Liver (tissue), 9 donors: Measurements from ENCODE around the gene CUX1. TPM values are rescaled to one million over a fixed set of nuclear protein-coding genes. Genes with fewer than 3 reads are reported as not detected.

Source experiments
- DNase-seq: peaks from one replicate; pipeline ENCODE4 v3.0.0-alpha.2; 2017; ENCODE audit warnings: low spot score
- H3K27ac ChIP-seq, 2 donors: one replicate each; pipeline ENCODE4 v1.7.0; 2013; ENCODE audit warnings: inconsistent platforms in 2 of 2, low read length in 2 of 2, control low read depth in 1 of 2, low read depth in 1 of 2, mild to moderate bottlenecking in 1 of 2
- H3K27me3 ChIP-seq, 4 donors: one replicate each; pipeline versions ENCODE4 v1.6.1 to v1.7.0; 2013; ENCODE audit warnings: low read length in 3 of 4, inconsistent platforms in 1 of 4, mild to moderate bottlenecking in 1 of 4, moderate library complexity in 1 of 4; ENCODE audit not compliant: control insufficient read depth in 4 of 4, insufficient read depth in 4 of 4
- H3K36me3 ChIP-seq, 4 donors: one replicate each; pipeline versions ENCODE4 v1.6.1 to v1.7.0; 2013; ENCODE audit warnings: low read length in 3 of 4, mild to moderate bottlenecking in 3 of 4, low read depth in 1 of 4, moderate library complexity in 1 of 4; ENCODE audit not compliant: control insufficient read depth in 4 of 4, insufficient read depth in 3 of 4
- H3K4me1 ChIP-seq, 4 donors: one replicate each; pipeline versions ENCODE4 v1.6.1 to v1.7.0; 2013; ENCODE audit warnings: low read length in 3 of 4, mild to moderate bottlenecking in 3 of 4, moderate library complexity in 1 of 4; ENCODE audit not compliant: control insufficient read depth in 4 of 4, insufficient read depth in 4 of 4
- H3K4me3 ChIP-seq, 3 donors: one replicate each; pipeline versions ENCODE4 v1.6.1 to v1.7.0; 2013; ENCODE audit warnings: low read length in 3 of 3, control low read depth in 1 of 3, low read depth in 1 of 3, mild to moderate bottlenecking in 1 of 3
- H3K9ac ChIP-seq, 2 donors: one replicate each; pipeline ENCODE4 v1.7.0; 2013; ENCODE audit warnings: low read length in 2 of 2, mild to moderate bottlenecking in 2 of 2, moderate library complexity in 2 of 2, control low read depth in 1 of 2, low read depth in 1 of 2
- H3K9me3 ChIP-seq, 4 donors: one replicate each; pipeline versions ENCODE4 v1.6.1 to v1.7.0; 2013; ENCODE audit warnings: low read length in 3 of 4; ENCODE audit not compliant: control insufficient read depth in 4 of 4
- ATF3 ChIP-seq: IDR thresholded peaks from 2 replicates; pipeline ENCODE4 v1.6.1; 2016; ENCODE audit warnings: antibody characterized with exemption
- CTCF ChIP-seq: fragments of 150-350 bp; IDR thresholded peaks from 2 replicates; pipeline ENCODE4 v1.5.1; 2017; ENCODE audit warnings: improper control_type of control experiment, low read depth, low read length; ENCODE audit not compliant: missing input control
- EGR1 ChIP-seq, 2 donors: IDR thresholded peaks; 2 replicates each; pipeline ENCODE4 v1.6.1; 2016 to 2018; ENCODE audit warnings: antibody characterized with exemption in 2 of 2, low read depth in 2 of 2
- FOXA1 ChIP-seq: IDR thresholded peaks from 2 replicates; pipeline ENCODE4 v1.6.1; 2016; ENCODE audit warnings: antibody characterized with exemption
- FOXA2 ChIP-seq: IDR thresholded peaks from 2 replicates; pipeline ENCODE4 v1.6.1; 2016; ENCODE audit warnings: antibody characterized with exemption
- GABPA ChIP-seq, 2 donors: IDR thresholded peaks in 1 of 2; conservative IDR thresholded peaks in 1 of 2; 2 replicates each; pipeline ENCODE4 v1.6.1; 2016; ENCODE audit warnings: antibody characterized with exemption in 2 of 2, mild to moderate bottlenecking in 1 of 2, moderate library complexity in 1 of 2
- HNF4A ChIP-seq, 2 donors: conservative IDR thresholded peaks; 2 replicates each; pipeline ENCODE4 v1.6.1; 2016; ENCODE audit warnings: antibody characterized with exemption in 2 of 2, mild to moderate bottlenecking in 2 of 2
- HNF4G ChIP-seq: IDR thresholded peaks from 2 replicates; pipeline ENCODE4 v1.6.1; 2016; ENCODE audit warnings: antibody characterized with exemption
- JUND ChIP-seq, 2 donors: IDR thresholded peaks; 2 replicates each; pipeline ENCODE4 v1.6.1; 2016; ENCODE audit warnings: antibody characterized with exemption in 2 of 2
- MAX ChIP-seq: IDR thresholded peaks from 2 replicates; pipeline ENCODE4 v1.6.1; 2016; ENCODE audit warnings: antibody characterized with exemption
- NR2F2 ChIP-seq: IDR thresholded peaks from 2 replicates; pipeline ENCODE4 v1.6.1; 2016; ENCODE audit warnings: antibody characterized with exemption
- RAD21 ChIP-seq, 2 donors: IDR thresholded peaks; 2 replicates each; pipeline ENCODE4 v1.6.1; 2016; ENCODE audit warnings: antibody characterized with exemption in 2 of 2, mild to moderate bottlenecking in 2 of 2
- REST ChIP-seq: IDR thresholded peaks from 2 replicates; pipeline ENCODE4 v1.6.1; 2016; ENCODE audit warnings: antibody characterized with exemption, mild to moderate bottlenecking
- RXRA ChIP-seq, 2 donors: IDR thresholded peaks; 2 replicates each; pipeline ENCODE4 v1.6.1; 2017 to 2018; ENCODE audit warnings: antibody characterized with exemption in 2 of 2, mild to moderate bottlenecking in 1 of 2
- SP1 ChIP-seq: IDR thresholded peaks from 2 replicates; pipeline ENCODE4 v1.6.1; 2018; ENCODE audit warnings: antibody characterized with exemption, mild to moderate bottlenecking
- TAF1 ChIP-seq: conservative IDR thresholded peaks from 2 replicates; pipeline ENCODE4 v1.6.1; 2016; ENCODE audit warnings: antibody characterized with exemption, mild to moderate bottlenecking
- YY1 ChIP-seq: IDR thresholded peaks from 2 replicates; pipeline ENCODE4 v1.6.1; 2016; ENCODE audit warnings: antibody characterized with exemption, mild to moderate bottlenecking
- ZBTB33 ChIP-seq: IDR thresholded peaks from 2 replicates; pipeline ENCODE4 v1.6.1; 2016; ENCODE audit warnings: antibody characterized with exemption
- WGBS: extraction: QIAGEN DNeasy Blood & Tissue Kit; methylation state at CpG from one replicate; pipeline ENCODE4 v1.1.7; 2013; 5-methylcytosine and 5-hydroxymethylcytosine counted together
- polyA plus RNA-seq, 2 donors: library from polyadenylated mRNA; stranded (reverse) in 1 of 2; unstranded in 1 of 2; fragments of 200-250 nt in 1 of 2; fragments of >200 nt in 1 of 2; fragmentation: Nextera tagmentation in 1 of 2; extraction: Ambion mirVana in 1 of 2; gene quantifications; one replicate each; pipeline versions ENCODE4 v1.2.1 to v1.2.3, GENCODE V29; 2013 to 2015
- total RNA-seq, 2 donors: library from RNA; depleted of rRNA; stranded (reverse); fragments of >200 nt; gene quantifications; one replicate each; pipeline ENCODE4 v1.2.3, GENCODE V29; 2014
- donor health status: healthy.
- donor health status: healthy.
- donor health status: healthy.
- donor health status: healthy.
- donor health status: healthy.

Gene CUX1
- total and polyA plus RNA-seq, 4 donors, result 18.6 to 40.6 (median 21.4) TPM

GRCh38 chr7:102288285-102288930 is 471.0 kb downstream of the CUX1 start:
- Histone ChIP-seq H3K9me3 (no peaks in the 10 kb centered on the region), H3K36me3 (no peaks in the 10 kb centered on the region), H3K9ac (no peak overlapping the region), H3K4me3 (no peak overlapping the region), H3K27ac (no peak overlapping the region), H3K4me1 (peaks cover 7 to 25% (median 14%) of the 10 kb centered on the region in 4 donors), H3K27me3 (no peaks in the 10 kb centered on the region)
- 59% methylated on average over 10 of the region's 10 CpGs for WGBS
- TF ChIP-seq RXRA (IDR thresholded peaks at IDR 0.05) (no peak), FOXA2 (no peak), FOXA1 (no peak), GABPA (IDR thresholded peaks at IDR 0.05 in 1 of 2, conservative IDR thresholded peaks at IDR 0.05 in 1 of 2) (no peak), HNF4A (conservative IDR thresholded peaks at IDR 0.05) (no peak), RAD21 (IDR thresholded peaks at IDR 0.05) (no peak), REST (no peak), JUND (IDR thresholded peaks at IDR 0.05) (no peak), CTCF (no peak), SP1 (no peak), NR2F2 (no peak), HNF4G (no peak), ATF3 (no peak), TAF1 (no peak), YY1 (no peak), EGR1 (IDR thresholded peaks at IDR 0.05; ENCODE audit: low read depth in 2 of 2) (no peak), MAX (no peak), ZBTB33 (no peak)
- no peak for DNase-seq
